ENCODE data around the gene DIP2B.

The DIP2B gene

GRCh38 chr12:50573271-50573670 is 68.5 kb downstream of the DIP2B start:
- DNase-seq (ENCODE audit: low read depth in 2 of 2), result no peak

GRCh38 chr12:50574601-50575348 is 70.0 kb downstream of the DIP2B start:
- no peak for DNase-seq (ENCODE audit: low read depth in 2 of 2)

- DNase-seq (ENCODE audit: low read depth in 2 of 2), result no peak
Observed at GRCh38 chr12:50579757-50580267, 75.0 kb downstream of the DIP2B start.

GRCh38 chr12:50580436-50580835 is 75.7 kb downstream of the DIP2B start:
- no peak for DNase-seq (ENCODE audit: low read depth in 2 of 2)

GRCh38 chr12:50581226-50582184 is 76.7 kb downstream of the DIP2B start:
- no peak for DNase-seq (ENCODE audit: low read depth in 2 of 2)

GRCh38 chr12:50584135-50584534 is 79.3 kb downstream of the DIP2B start:
- DNase-seq (ENCODE audit: low read depth in 2 of 2), result no peak

GRCh38 chr12:50589650-50590435 is 85.1 kb downstream of the DIP2B start:
- no peak for DNase-seq (ENCODE audit: low read depth in 2 of 2)

GRCh38 chr12:50590869-50591268 is 86.1 kb downstream of the DIP2B start:
- DNase-seq (ENCODE audit: low read depth in 2 of 2), result no peak

- DNase-seq (ENCODE audit: low read depth in 2 of 2), result no peak
Observed at GRCh38 chr12:50595667-50596066, 90.9 kb downstream of the DIP2B start.

- DNase-seq (ENCODE audit: low read depth in 2 of 2), result peak in 1 of 2 donors; percentile 3
Observed at GRCh38 chr12:50597200-50598195, 92.7 kb downstream of the DIP2B start.

- no peak for DNase-seq (ENCODE audit: low read depth in 2 of 2)
Observed at GRCh38 chr12:50598321-50598862, 93.6 kb downstream of the DIP2B start.

- DNase-seq (ENCODE audit: low read depth in 2 of 2), result no peak
Observed at GRCh38 chr12:50599366-50600095, 94.7 kb downstream of the DIP2B start.

- DNase-seq (ENCODE audit: low read depth in 2 of 2), result no peak
Observed at GRCh38 chr12:50600364-50600763, 95.6 kb downstream of the DIP2B start.

- no peak for DNase-seq (ENCODE audit: low read depth in 2 of 2)
Observed at GRCh38 chr12:50603817-50604639, 99.2 kb downstream of the DIP2B start.

- DNase-seq (ENCODE audit: low read depth in 2 of 2), result no peak
Observed at GRCh38 chr12:50604640-50604920, 99.8 kb downstream of the DIP2B start.

GRCh38 chr12:50606675-50607375 is 102.0 kb downstream of the DIP2B start:
- DNase-seq (ENCODE audit: low read depth in 2 of 2), result no peak

- no peak for DNase-seq (ENCODE audit: low read depth in 2 of 2)
Observed at GRCh38 chr12:50609292-50609874, 104.6 kb downstream of the DIP2B start.

- DNase-seq (ENCODE audit: low read depth in 2 of 2), result no peak
Observed at GRCh38 chr12:50610171-50610570, 105.4 kb downstream of the DIP2B start.

Measured in stimulated activated CD8-positive, alpha-beta memory T cell treated with anti-CD3 and anti-CD28 coated beads, Interleukin-7, amount 100 ng/mL, for 1 hour (primary cell).